Thoracic aorta (tissue), 2 donors: ENCODE results near the gene ATP9A. TPM values are rescaled to one million over a fixed set of nuclear protein-coding genes. Genes with fewer than 3 reads are reported as not detected.

Experiments used
- ATAC-seq: fragments of 150-250 bp; one replicate; pipeline ENCODE4 v1.8.0; 2017; ENCODE audit warnings: low read depth; ENCODE audit not compliant: insufficient number of reproducible peaks, low FRiP score
- DNase-seq: peaks from one replicate; pipeline ENCODE4 v3.0.0-alpha.2; 2020; ENCODE audit warnings: low spot score
- H3K27ac ChIP-seq, 2 donors: fragments of 200-600 bp; sonication (generic); 1 replicate in 1 of 2; 2 replicates in 1 of 2; pipeline ENCODE4 v1.5.1; 2016; ENCODE audit warnings: mild to moderate bottlenecking in 2 of 2, moderate library complexity in 2 of 2
- H3K27me3 ChIP-seq: fragments of 200-600 bp; sonication (generic); replicated peaks from 2 replicates; pipeline ENCODE4 v1.6.0; 2016; ENCODE audit warnings: mild to moderate bottlenecking; ENCODE audit not compliant: insufficient read depth
- H3K36me3 ChIP-seq: fragments of 200-600 bp; sonication (generic); one replicate; pipeline ENCODE4 v1.5.1; 2016
- H3K4me1 ChIP-seq, 2 donors: fragments of 200-600 bp; sonication (generic); 1 replicate in 1 of 2; 2 replicates in 1 of 2; pipeline versions ENCODE4 v1.5.1 to v1.6.0; 2016; ENCODE audit warnings: low read depth in 2 of 2, mild to moderate bottlenecking in 1 of 2; ENCODE audit not compliant: control insufficient read depth in 1 of 2
- H3K4me3 ChIP-seq: fragments of 200-600 bp; sonication (generic); 2 replicates; pipeline ENCODE4 v1.5.1; 2016; ENCODE audit warnings: mild to moderate bottlenecking
- H3K9me3 ChIP-seq: fragments of 200-600 bp; sonication (generic); 2 replicates; pipeline ENCODE4 v1.5.1; 2016
- CTCF ChIP-seq: fragments of 200-600 bp; sonication (generic); IDR thresholded peaks from one replicate; pipeline ENCODE4 v1.5.1; 2019; ENCODE audit warnings: antibody characterized with exemption
- total RNA-seq, 2 donors: library from RNA; depleted of rRNA; stranded (reverse); fragments of >200 nt; gene quantifications; one replicate each; pipeline versions ENCODE4 v1.1.0 to v1.2.3, GENCODE V29; 2016

ATP9A gene
- total RNA-seq, 2 donors from 2014 or later, result 54.4 TPM

- H3K36me3 ChIP-seq, result peaks cover 2% of the 10 kb centered on the region
- peaks cover 9 to 18% of the 10 kb centered on the region in 2 donors for H3K4me1 ChIP-seq
- peak overlapping the region; percentile 48 to 67 for H3K27ac ChIP-seq
- peak; percentile 37 for ATAC-seq
- H3K27me3 ChIP-seq, result no peaks in the 10 kb centered on the region
- TF ChIP-seq CTCF, result no peak
- H3K9me3 ChIP-seq, result no peaks in the 10 kb centered on the region
- peak overlapping the region; percentile 44 for H3K4me3 ChIP-seq
- DNase-seq, result no peak
Measured at GRCh38 chr20:51594236-51595057, 173.7 kb downstream of the ATP9A start.

DNA sequence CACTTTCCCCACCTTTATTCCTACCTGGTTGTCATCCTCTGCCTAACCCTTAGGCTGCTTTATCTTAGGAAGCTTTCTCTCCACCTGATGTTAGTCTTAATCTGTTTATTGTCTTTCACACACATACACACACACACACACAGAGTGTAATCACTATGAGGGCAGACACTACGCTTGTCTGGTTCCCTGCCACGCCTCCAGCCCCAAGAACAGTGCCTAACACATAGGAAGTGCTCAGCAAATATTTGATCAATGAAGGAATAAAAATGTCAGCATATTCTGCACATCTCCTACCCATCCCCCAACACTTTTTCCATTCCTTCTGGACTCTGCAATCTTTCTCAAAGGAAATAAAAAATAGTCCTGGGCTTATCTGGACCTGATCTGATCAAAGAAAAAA is 174.6 kb downstream of the ATP9A start:
- ATAC-seq (no peak), DNase-seq (no peak)
- peak overlapping the region in 1 of 2 donors; percentile 67 for H3K27ac ChIP-seq

DNA sequence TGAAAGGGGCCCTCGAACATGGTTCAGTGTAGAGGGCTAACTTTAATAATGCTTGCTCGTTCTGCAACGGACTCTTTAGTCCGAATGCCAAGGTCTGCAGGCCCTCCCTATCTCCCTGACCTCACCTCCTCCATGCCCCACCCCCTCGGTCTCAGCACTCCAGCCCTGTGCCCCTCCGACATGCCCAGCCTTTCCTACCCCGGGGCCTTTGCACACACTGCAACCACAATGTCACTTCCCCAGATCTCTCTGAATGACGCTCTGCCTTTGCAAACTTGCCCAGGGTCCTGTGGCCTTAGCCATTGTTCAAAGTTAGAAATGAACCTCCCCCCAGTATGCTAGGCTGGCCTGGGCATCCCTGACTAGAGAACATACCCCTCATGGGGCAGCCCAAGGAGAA is 175.6 kb downstream of the ATP9A start:
- no peaks in the 10 kb centered on the region for H3K27me3 ChIP-seq
- no peak for TF ChIP-seq CTCF

More for the DNA sequence above, 174.6 kb downstream of the ATP9A start:
- H3K4me1 ChIP-seq, result peaks cover 9 to 18% of the 10 kb centered on the region in 2 donors
- TF ChIP-seq CTCF, result no peak
- H3K9me3 ChIP-seq, result no peaks in the 10 kb centered on the region
- H3K36me3 ChIP-seq, result peaks cover 1% of the 10 kb centered on the region
- no peak overlapping the region for H3K4me3 ChIP-seq
- no peaks in the 10 kb centered on the region for H3K27me3 ChIP-seq

DNA sequence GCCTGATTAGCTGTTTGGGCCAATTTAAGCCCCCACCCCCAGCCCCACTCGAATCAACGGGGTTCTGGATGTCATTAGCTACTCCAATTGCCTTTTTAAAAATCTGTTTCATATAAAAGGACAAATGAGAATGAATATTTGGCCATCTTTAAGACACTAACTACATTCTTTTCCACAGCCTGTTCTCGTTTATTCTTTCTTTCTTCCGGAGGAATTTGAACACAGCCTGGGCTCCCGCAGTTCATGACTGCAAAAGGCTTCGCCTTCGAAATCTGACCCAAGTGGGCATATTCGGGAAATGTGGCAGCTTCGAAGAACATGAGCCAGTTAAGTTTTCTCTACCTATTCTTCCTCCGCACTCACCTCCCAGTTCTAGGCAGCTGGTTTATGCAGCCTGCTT is 176.3 kb downstream of the ATP9A start:
- Histone ChIP-seq H3K27me3 (no peaks in the 10 kb centered on the region), H3K4me3 (no peak overlapping the region), H3K36me3 (no peaks in the 10 kb centered on the region), H3K9me3 (no peaks in the 10 kb centered on the region), H3K4me1 (peaks cover 9 to 18% of the 10 kb centered on the region in 2 donors), H3K27ac (no peak overlapping the region)
- no peak for ATAC-seq
- DNase-seq, result no peak
- TF ChIP-seq CTCF, result no peak

More for the DNA sequence above, 175.6 kb downstream of the ATP9A start:
- Histone ChIP-seq H3K4me1 (peaks cover 9 to 18% of the 10 kb centered on the region in 2 donors), H3K4me3 (no peak overlapping the region), H3K9me3 (no peaks in the 10 kb centered on the region), H3K36me3 (no peaks in the 10 kb centered on the region), H3K27ac (no peak overlapping the region)
- ATAC-seq, result no peak
- DNase-seq, result no peak

- H3K4me3 ChIP-seq, result no peak overlapping the region
- no peak for TF ChIP-seq CTCF
- no peak overlapping the region for H3K27ac ChIP-seq
- no peaks in the 10 kb centered on the region for H3K9me3 ChIP-seq
- peaks cover 4 to 7% of the 10 kb centered on the region in 2 donors for H3K4me1 ChIP-seq
- no peaks in the 10 kb centered on the region for H3K27me3 ChIP-seq
- no peak for ATAC-seq
- DNase-seq, result no peak
- H3K36me3 ChIP-seq, result no peaks in the 10 kb centered on the region
Measured at GRCh38 chr20:51588762-51589161, 179.4 kb downstream of the ATP9A start.
